ENCODE results near the gene A1CF. TPM values are rescaled to one million over a fixed set of nuclear protein-coding genes. Genes with fewer than 3 reads are reported as not detected.
"Not testable (repeated sequence)": the region's sequence is repeated elsewhere in the genome, so short reads cannot be mapped to it uniquely, and the experiment has no call there.

The A1CF gene, protein sequence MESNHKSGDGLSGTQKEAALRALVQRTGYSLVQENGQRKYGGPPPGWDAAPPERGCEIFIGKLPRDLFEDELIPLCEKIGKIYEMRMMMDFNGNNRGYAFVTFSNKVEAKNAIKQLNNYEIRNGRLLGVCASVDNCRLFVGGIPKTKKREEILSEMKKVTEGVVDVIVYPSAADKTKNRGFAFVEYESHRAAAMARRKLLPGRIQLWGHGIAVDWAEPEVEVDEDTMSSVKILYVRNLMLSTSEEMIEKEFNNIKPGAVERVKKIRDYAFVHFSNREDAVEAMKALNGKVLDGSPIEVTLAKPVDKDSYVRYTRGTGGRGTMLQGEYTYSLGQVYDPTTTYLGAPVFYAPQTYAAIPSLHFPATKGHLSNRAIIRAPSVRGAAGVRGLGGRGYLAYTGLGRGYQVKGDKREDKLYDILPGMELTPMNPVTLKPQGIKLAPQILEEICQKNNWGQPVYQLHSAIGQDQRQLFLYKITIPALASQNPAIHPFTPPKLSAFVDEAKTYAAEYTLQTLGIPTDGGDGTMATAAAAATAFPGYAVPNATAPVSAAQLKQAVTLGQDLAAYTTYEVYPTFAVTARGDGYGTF
- not detected for total RNA-seq

- H3K9me3 ChIP-seq = no peaks in the 10 kb centered on the region
- no peaks in the 10 kb centered on the region for H3K4me1 ChIP-seq
- H3K4me3 ChIP-seq = no peak within 1 kb of the TSS
- H3K27me3 ChIP-seq = no peaks in the 10 kb centered on the region
- no peak for TF ChIP-seq POLR2A (IDR thresholded peaks at IDR 0.05)
- no peak for TF ChIP-seq CTCF (IDR thresholded peaks at IDR 0.05)
- H3K36me3 ChIP-seq = no peaks in the 10 kb centered on the region
- H3K27ac ChIP-seq = peak within 1 kb of the TSS in 1 of 4 donors; percentile 23
- WGBS, 2 donors = 75 to 79% methylated on average over 7 of the region's 7 CpGs
- DNase-seq (ENCODE audit: low spot score in 2 of 2) = no peak
These were observed at the start of gene A1CF for GRCh38 chr10:50885097-50885859. Gene A1CF (minus strand): TSS chr10:50885627. CDS start chr10:50859940, 25,687 bp downstream.

DNA sequence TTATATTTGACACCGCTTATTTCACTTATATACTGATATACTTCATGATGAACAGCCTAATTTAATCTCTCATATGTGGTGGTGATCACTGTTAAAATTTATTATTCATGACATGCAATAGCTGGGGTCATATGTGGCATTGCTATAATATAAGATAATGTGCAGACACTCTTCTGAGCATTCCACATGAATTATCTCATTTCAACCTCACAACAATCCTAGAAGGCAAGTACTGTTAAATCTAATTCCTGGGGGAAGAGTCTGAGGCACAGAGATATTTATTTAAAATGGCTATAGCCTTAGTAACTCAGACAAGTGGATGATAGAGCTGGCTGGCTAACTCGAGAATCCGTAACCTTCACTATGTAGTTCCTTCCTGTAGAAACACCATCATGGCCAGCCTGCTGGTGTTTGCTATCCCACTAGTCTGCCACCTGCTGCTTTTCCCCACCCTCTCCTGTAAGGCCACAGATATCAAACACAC lies 46.6 kb upstream of the A1CF start:
- DNase-seq (ENCODE audit: low spot score in 2 of 2) = no peak
- H3K9me3 ChIP-seq = no peaks in the 10 kb centered on the region
- WGBS, 2 donors = 66 to 74% methylated on average over 3 of the region's 3 CpGs
- no peak for TF ChIP-seq EP300 (IDR thresholded peaks at IDR 0.05)
- no peaks in the 10 kb centered on the region for H3K36me3 ChIP-seq
- no peaks in the 10 kb centered on the region for H3K27me3 ChIP-seq
- H3K4me1 ChIP-seq = no peaks in the 10 kb centered on the region
- no peak overlapping the region for H3K27ac ChIP-seq
- no peak overlapping the region for H3K4me3 ChIP-seq

GRCh38 chr10:50929670-50930069 lies 44.2 kb upstream of the A1CF start:
- Histone ChIP-seq H3K36me3 (no peaks in the 10 kb centered on the region), H3K4me1 (no peaks in the 10 kb centered on the region), H3K4me3 (no peak overlapping the region), H3K27me3 (no peaks in the 10 kb centered on the region), H3K27ac (no peak overlapping the region), H3K9me3 (no peaks in the 10 kb centered on the region)
- no peak for DNase-seq (ENCODE audit: low spot score in 2 of 2)
- TF ChIP-seq EP300 (IDR thresholded peaks at IDR 0.05) (no peak), CTCF (IDR thresholded peaks at IDR 0.05) (no peak), POLR2A (IDR thresholded peaks at IDR 0.05) (no peak)
- WGBS, 2 donors = 86 to 88% methylated on average over 1 of the region's 1 CpG

- Histone ChIP-seq H3K27ac (no peak overlapping the region), H3K27me3 (no peaks in the 10 kb centered on the region), H3K4me1 (no peaks in the 10 kb centered on the region), H3K9me3 (peaks cover 0 to 7% (median 0%) of the 10 kb centered on the region in 4 donors), H3K4me3 (no peak overlapping the region), H3K36me3 (no peaks in the 10 kb centered on the region)
- no peak for TF ChIP-seq POLR2A (IDR thresholded peaks at IDR 0.05)
- no peak for TF ChIP-seq EP300 (IDR thresholded peaks at IDR 0.05)
- TF ChIP-seq CTCF (IDR thresholded peaks at IDR 0.05) = no peak
- 93 to 100% methylated on average over 1 of the region's 2 CpGs for WGBS, 2 donors
- DNase-seq (ENCODE audit: low spot score in 2 of 2) = no peak
These were observed 42.7 kb upstream of the A1CF start for GRCh38 chr10:50928190-50928552.

- no peaks in the 10 kb centered on the region for H3K27me3 ChIP-seq
- H3K9me3 ChIP-seq = peaks cover 0 to 11% (median 0%) of the 10 kb centered on the region in 4 donors
These were observed 42.2 kb upstream of the A1CF start for GRCh38 chr10:50927522-50928189.

GRCh38 chr10:50923471-50923870 lies 38.0 kb upstream of the A1CF start:
- H3K27me3 ChIP-seq; H3K36me3 ChIP-seq; H3K4me1 ChIP-seq; H3K4me3 ChIP-seq; DNase-seq (ENCODE audit: low spot score in 2 of 2); H3K27ac ChIP-seq: not testable (repeated sequence)
- peaks cover 0 to 11% (median 0%) of the 10 kb centered on the region in 4 donors for H3K9me3 ChIP-seq
- WGBS, 2 donors = 50 to 54% methylated on average over 1 of the region's 1 CpG

More at GRCh38 chr10:50927522-50928189, 42.2 kb upstream of the A1CF start:
- Histone ChIP-seq H3K4me3 (no peak overlapping the region), H3K27ac (no peak overlapping the region), H3K4me1 (no peaks in the 10 kb centered on the region), H3K36me3 (no peaks in the 10 kb centered on the region)
- no peak for DNase-seq (ENCODE audit: low spot score in 2 of 2)
- 89 to 91% methylated on average over 2 of the region's 2 CpGs for WGBS, 2 donors
- TF ChIP-seq POLR2A (IDR thresholded peaks at IDR 0.05) (no peak), EP300 (IDR thresholded peaks at IDR 0.05) (no peak), CTCF (IDR thresholded peaks at IDR 0.05) (no peak)
